ENCODE measurements around the gene TRIM29.

The TRIM29 gene

GRCh38 chr11:120173807-120174206, 35.9 kb upstream of the TRIM29 start:
- peak in 8 of 42 donors; percentile 9 to 37 (median 21) for DNase-seq
- intact Hi-C loops (cut with DNase I), result loop anchor here (2.0 kb wide), 2 partner anchors 55 to 129 kb away; no protein-coding TSS in a partner anchor

- DNase-seq, result peak in 6 of 42 donors; percentile 7 to 24 (median 10)
- intact Hi-C loops (cut with DNase I), result loop anchor here (2.0 kb wide), 1 partner anchor 56 kb away; no protein-coding TSS in a partner anchor
These were observed 35.2 kb upstream of the TRIM29 start for GRCh38 chr11:120173019-120173705.

GRCh38 chr11:120172054-120172911, 34.4 kb upstream of the TRIM29 start:
- intact Hi-C loops (cut with DNase I), result loop anchor here (2.0 kb wide), 1 partner anchor 57 kb away; no protein-coding TSS in a partner anchor
- peak; percentile 61 to 91 (median 78) for DNase-seq

- DNase-seq, result peak in 7 of 42 donors; percentile 8 to 44 (median 24)
- intact Hi-C loops (cut with DNase I), result no loop called here
These were observed 32.9 kb upstream of the TRIM29 start for GRCh38 chr11:120170741-120171261.

GRCh38 chr11:120169981-120170698, 32.2 kb upstream of the TRIM29 start:
- DNase-seq, result peak in 4 of 42 donors; percentile 17 to 51 (median 23)
- intact Hi-C loops (cut with DNase I), result no loop called here

- intact Hi-C loops (cut with DNase I), result no loop called here
- DNase-seq, result peak in 41 of 42 donors; percentile 35 to 88 (median 72)
These were observed 31.2 kb upstream of the TRIM29 start for GRCh38 chr11:120168960-120169681.

- intact Hi-C loops (cut with DNase I), result no loop called here
- peak in 1 of 42 donors; percentile 7 for DNase-seq
These were observed 30.4 kb upstream of the TRIM29 start for GRCh38 chr11:120168108-120168959.

- intact Hi-C loops (cut with DNase I), result no loop called here
- peak in 1 of 42 donors; percentile 41 for DNase-seq
These were observed 29.7 kb upstream of the TRIM29 start for GRCh38 chr11:120167659-120168058.

GRCh38 chr11:120160436-120160835, 22.5 kb upstream of the TRIM29 start:
- intact Hi-C loops (cut with DNase I), result no loop called here
- DNase-seq, result no peak

- no peak for DNase-seq
- intact Hi-C loops (cut with DNase I), result no loop called here
These were observed 15.3 kb upstream of the TRIM29 start for GRCh38 chr11:120153221-120153620.

- intact Hi-C loops (cut with DNase I), result no loop called here
- DNase-seq, result no peak
These were observed 13.6 kb upstream of the TRIM29 start for GRCh38 chr11:120151536-120151935.

GRCh38 chr11:120149246-120149645, 11.3 kb upstream of the TRIM29 start:
- peak in 1 of 42 donors; percentile 21 for DNase-seq
- intact Hi-C loops (cut with DNase I), result no loop called here

- DNase-seq, result peak in 1 of 42 donors; percentile 18
- intact Hi-C loops (cut with DNase I), result no loop called here
These were observed 10.0 kb upstream of the TRIM29 start for GRCh38 chr11:120147950-120148270.

- DNase-seq, result peak in 7 of 42 donors; percentile 1 to 31 (median 10)
- intact Hi-C loops (cut with DNase I), result no loop called here
These were observed 9.4 kb upstream of the TRIM29 start for GRCh38 chr11:120147094-120147949.

GRCh38 chr11:120146413-120147093, 8.6 kb upstream of the TRIM29 start:
- intact Hi-C loops (cut with DNase I), result no loop called here
- DNase-seq, result peak in 5 of 42 donors; percentile 0 to 26 (median 3)

- DNase-seq, result peak in 4 of 42 donors; percentile 1 to 34 (median 8)
- intact Hi-C loops (cut with DNase I), result no loop called here
These were observed 6.6 kb upstream of the TRIM29 start for GRCh38 chr11:120144501-120144900.
